Astrocyte of the cerebellum (primary cell): ENCODE results near the gene GNG14.
"Not testable (repeated sequence)": the region's sequence is repeated elsewhere in the genome, so short reads cannot be mapped to it uniquely, and the experiment has no call there.

ENCODE experiments used
- DNase-seq: peaks from one replicate; pipeline ENCODE4 v3.0.0-alpha.2; 2011; ENCODE audit warnings: low read depth
- H3K4me3 ChIP-seq: 2 replicates; pipeline ENCODE4 v1.5.1; 2011; ENCODE audit warnings: mild to moderate bottlenecking, low read depth, low read length, moderate library complexity
- in situ Hi-C: cut with HindIII; loops from 2 replicates; pipeline ENCODE4 v1.10.0; 2017; ENCODE audit warnings: low sequenced_read_pairs
- TF ChIP-seq, protein P1 (sequence below): IDR thresholded peaks from 2 replicates; pipeline ENCODE4 v1.5.1; 2012; ENCODE audit warnings: low read length, low read depth, moderate library complexity, mild to moderate bottlenecking; ENCODE audit errors: missing control alignments

GNG14 gene

DNA sequence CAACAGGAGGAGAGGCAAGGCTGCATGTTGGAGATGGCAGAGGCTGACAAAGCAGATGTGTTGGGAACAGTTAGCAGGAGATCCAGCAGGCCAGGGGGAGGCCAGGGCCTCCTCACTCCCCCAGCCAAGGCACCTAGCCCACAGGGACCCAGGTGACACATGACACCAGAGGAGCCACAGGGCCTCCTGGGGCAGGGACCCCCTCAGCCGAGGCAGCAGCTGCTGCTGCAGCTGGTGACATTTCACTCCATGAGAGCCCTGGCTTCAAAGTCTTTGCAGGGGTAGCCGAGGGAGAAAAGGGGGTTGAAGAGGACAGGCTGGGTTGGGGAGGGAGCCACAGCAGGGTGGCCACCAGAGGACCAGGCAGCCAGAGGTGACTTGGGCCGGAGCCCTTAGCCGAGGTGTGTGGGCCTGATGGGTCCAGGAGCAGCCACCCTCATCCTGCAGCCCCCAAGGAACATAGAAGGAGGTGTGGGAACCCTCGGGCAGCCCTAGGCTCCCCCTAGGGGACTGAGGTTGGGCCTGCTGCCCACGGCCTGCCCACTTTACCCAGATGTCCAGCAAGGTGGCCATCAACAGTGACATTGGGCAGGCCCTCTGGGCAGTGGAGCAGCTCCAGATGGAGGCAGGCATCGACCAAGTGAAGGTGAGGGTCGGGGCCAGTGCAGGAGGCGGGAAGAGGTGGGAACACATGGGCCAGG, at the start of gene GNG14:
TSS of gene GNG14 (plus strand) at position 503 of the 701 bp plus-strand sequence. CDS start at position 554, 51 bp downstream.
- no peak for DNase-seq
- in situ Hi-C loops: no loop called here
- TF ChIP-seq, protein P1, sequence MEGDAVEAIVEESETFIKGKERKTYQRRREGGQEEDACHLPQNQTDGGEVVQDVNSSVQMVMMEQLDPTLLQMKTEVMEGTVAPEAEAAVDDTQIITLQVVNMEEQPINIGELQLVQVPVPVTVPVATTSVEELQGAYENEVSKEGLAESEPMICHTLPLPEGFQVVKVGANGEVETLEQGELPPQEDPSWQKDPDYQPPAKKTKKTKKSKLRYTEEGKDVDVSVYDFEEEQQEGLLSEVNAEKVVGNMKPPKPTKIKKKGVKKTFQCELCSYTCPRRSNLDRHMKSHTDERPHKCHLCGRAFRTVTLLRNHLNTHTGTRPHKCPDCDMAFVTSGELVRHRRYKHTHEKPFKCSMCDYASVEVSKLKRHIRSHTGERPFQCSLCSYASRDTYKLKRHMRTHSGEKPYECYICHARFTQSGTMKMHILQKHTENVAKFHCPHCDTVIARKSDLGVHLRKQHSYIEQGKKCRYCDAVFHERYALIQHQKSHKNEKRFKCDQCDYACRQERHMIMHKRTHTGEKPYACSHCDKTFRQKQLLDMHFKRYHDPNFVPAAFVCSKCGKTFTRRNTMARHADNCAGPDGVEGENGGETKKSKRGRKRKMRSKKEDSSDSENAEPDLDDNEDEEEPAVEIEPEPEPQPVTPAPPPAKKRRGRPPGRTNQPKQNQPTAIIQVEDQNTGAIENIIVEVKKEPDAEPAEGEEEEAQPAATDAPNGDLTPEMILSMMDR: no peak
- no peak within 1 kb of the TSS for H3K4me3 ChIP-seq

DNA sequence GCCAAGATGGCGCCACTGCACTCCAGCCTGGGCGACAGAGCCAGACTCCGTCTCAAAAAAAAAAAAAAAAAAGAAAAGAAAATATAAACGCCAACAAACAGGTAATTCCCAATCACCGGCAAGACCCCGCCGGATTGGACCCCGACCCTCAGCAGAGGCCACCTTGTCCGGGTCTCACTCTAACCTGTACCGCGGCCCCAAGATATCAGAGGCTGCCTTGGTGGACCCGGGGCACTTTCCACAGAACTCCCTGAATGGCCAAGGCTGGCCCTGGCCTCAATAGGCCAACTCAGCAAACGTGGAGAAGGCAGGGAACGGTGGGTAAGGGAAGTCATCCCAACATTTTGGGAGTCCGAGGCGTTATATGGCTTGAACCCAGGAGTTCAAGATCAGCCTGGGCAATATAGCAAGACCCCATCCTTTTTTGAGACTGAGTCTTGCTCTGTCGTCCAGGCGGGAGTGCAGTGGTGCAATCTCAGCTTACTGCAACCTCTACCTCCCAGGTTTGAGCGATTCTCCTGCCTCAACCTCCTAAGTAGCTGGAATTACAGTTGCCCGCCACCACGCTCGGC, 49.1 kb upstream of the GNG14 start:
- no peak for DNase-seq
- TF ChIP-seq, protein P1: no peak
- no peak overlapping the region for H3K4me3 ChIP-seq
- in situ Hi-C loops: no loop called here

DNA sequence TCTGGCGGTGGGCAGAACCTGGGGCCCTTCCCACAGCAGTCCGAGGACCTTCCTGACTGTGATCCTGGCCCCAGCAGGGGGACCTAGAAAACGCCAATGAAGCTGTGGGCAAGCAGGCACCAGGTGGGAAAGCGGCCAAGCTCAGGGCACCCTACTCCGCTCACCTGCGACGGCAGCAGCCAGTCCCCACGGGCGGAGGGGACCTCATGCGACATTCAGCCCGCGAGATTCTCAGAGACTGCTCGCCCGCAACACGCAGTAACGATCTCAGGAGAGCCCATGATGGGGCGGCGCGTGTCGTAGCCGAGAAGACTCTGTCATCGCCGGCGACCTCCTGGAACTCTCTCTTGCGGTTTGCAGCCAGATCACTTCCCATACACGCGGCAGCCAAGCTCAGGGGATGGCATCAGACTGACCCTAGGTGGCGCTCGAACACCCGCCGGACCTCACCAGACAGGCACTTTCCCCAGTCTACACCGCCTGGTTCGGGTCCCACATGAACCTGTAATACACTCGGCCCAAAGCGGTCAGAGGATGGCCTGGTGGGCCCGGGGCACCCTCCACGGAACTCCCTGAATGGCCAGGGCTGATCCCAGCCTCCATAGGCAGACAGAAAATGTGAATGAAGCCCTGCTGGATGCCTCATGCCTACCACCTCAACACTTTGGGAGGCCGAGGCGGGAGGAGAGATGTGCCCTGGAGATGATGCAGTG, 47.7 kb upstream of the GNG14 start:
- in situ Hi-C loops: no loop called here
- peak; percentile 16 for DNase-seq
- TF ChIP-seq, protein P1: peak; percentile 68
- no peak overlapping the region for H3K4me3 ChIP-seq

DNA sequence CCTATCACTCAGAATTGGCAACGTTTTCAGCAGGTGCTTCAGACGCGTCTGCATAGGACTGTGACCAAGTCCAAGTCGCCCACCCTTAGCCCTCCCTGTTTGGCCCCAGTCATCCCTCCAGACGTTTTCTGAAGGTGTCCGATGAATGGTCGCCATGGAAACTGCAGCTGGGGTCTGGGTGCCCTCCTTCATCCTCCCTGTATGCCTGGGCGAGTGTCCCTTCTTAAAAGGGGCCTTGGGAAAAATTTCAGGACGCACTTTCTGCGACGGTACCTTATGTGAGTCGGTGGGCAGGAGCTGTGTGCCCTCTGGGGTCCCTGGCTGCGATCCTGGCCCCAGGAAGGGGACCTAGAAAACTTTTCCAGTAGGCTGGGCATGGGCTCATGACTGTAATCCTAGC, 46.3 kb upstream of the GNG14 start:
- TF ChIP-seq, protein P1: no peak
- no peak for DNase-seq
- no peak overlapping the region for H3K4me3 ChIP-seq
- in situ Hi-C loops: no loop called here

DNA sequence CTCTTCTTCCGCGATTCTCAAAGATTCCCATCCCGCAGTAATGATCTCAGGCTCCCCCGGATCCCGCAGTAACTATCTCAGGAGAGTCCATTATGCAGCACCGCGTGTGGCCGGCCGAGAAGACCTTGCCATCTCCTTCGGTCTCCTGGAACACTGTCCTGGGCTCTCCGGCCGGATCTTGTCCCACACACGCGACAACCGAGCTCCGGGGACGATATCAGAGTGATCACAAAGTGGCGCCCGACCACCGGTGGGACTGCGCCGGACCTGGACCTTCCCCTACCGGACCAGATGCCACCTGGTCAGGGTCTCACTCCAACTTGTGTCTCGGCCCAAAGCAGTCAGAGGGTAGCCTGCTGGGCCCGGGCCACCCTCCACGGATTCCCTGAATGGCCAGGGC, 45.3 kb upstream of the GNG14 start:
- in situ Hi-C loops: no loop called here
- TF ChIP-seq, protein P1: no peak
- no peak overlapping the region for H3K4me3 ChIP-seq
- no peak for DNase-seq

DNA sequence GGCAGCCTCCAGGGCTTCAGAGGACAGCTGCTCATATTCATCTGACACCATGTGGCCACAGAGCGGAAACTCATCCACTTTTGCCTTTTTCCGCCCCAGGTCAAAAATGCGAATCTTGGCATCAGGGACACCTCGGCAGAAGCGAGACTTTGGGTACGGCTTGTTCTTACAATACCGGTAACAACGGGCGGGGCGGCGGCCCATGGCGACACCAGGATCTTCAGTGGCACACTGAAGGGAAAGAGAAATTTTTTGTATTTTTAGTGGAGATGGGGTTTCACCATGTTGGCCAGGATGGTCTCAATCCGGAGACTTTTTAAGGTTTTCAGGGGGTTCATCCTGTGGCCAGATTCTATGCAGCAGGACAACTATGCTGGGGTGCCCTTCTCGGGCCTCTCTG, 44.1 kb upstream of the GNG14 start:
- H3K4me3 ChIP-seq, in situ Hi-C loops, DNase-seq: not testable (repeated sequence)

DNA sequence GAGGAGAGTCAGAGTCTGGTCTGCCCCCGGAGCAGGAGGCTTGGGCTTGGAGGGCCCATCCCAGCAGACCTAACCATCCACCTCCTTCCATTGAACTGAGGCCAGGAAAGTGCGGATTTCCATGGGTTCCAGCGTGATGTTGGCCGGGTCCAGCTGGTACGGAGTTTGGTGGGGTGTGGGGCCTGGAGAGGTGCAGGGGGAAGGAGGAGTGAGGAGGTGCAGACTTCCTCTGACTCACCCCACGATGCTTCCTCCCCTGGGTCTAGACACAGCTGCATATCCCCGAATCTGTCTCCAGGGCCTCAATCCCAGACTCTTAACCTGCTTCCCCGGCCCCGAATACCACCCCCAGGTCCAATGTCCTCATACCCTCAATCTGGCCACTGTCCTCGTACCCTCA, 41.2 kb upstream of the GNG14 start:
- TF ChIP-seq, protein P1: no peak
- in situ Hi-C loops: no loop called here
- no peak for DNase-seq
- no peak overlapping the region for H3K4me3 ChIP-seq
